ENCODE results near the gene COL27A1.
A peak's percentile ranks its signal among the peaks of the same experiment; 100 is the strongest.

Gene COL27A1
- total RNA-seq: 0 to 8.7 (median 0.06) reads per million in 17 experiments

GRCh38 chr9:114155263-114155994 lies at the start of gene COL27A1:
Gene COL27A1, plus strand, starts transcription at chr9:114155537. Its CDS starts 414 bp downstream, at chr9:114155951.
- DNase-seq: peak; percentile 72 to 89 (median 84)

- DNase-seq: no peak
These were observed 47.9 kb upstream of the COL27A1 start for GRCh38 chr9:114107286-114108001.

- peak; percentile 72 to 89 (median 84) for DNase-seq
These were observed 47.1 kb upstream of the COL27A1 start for GRCh38 chr9:114108016-114108833.

GRCh38 chr9:114109124-114109523 lies 46.2 kb upstream of the COL27A1 start:
- no peak for DNase-seq

- no peak for DNase-seq
These were observed 45.2 kb upstream of the COL27A1 start for GRCh38 chr9:114110180-114110579.

GRCh38 chr9:114112325-114112724 lies 43.0 kb upstream of the COL27A1 start:
- no peak for DNase-seq

- no peak for DNase-seq
These were observed 42.4 kb upstream of the COL27A1 start for GRCh38 chr9:114112778-114113584.

- no peak for DNase-seq
These were observed 41.0 kb upstream of the COL27A1 start for GRCh38 chr9:114114364-114114763.

- DNase-seq: no peak
These were observed 39.6 kb upstream of the COL27A1 start for GRCh38 chr9:114115654-114116125.

- DNase-seq: no peak
These were observed 39.1 kb upstream of the COL27A1 start for GRCh38 chr9:114116126-114116747.

GRCh38 chr9:114117614-114117995 lies 37.7 kb upstream of the COL27A1 start:
- no peak for DNase-seq

GRCh38 chr9:114117996-114118830 lies 37.1 kb upstream of the COL27A1 start:
- no peak for DNase-seq

GRCh38 chr9:114119242-114120191 lies 35.8 kb upstream of the COL27A1 start:
- DNase-seq: no peak

- DNase-seq: no peak
These were observed 34.9 kb upstream of the COL27A1 start for GRCh38 chr9:114120192-114121014.

- DNase-seq: no peak
These were observed 33.9 kb upstream of the COL27A1 start for GRCh38 chr9:114121227-114122135.

- no peak for DNase-seq
These were observed 33.0 kb upstream of the COL27A1 start for GRCh38 chr9:114122136-114123027.
